ENCODE results near the gene HDGFL2.
"Not testable (repeated sequence)": the region's sequence is repeated elsewhere in the genome, so short reads cannot be mapped to it uniquely, and the experiment has no call there.

HDGFL2 gene

DNA sequence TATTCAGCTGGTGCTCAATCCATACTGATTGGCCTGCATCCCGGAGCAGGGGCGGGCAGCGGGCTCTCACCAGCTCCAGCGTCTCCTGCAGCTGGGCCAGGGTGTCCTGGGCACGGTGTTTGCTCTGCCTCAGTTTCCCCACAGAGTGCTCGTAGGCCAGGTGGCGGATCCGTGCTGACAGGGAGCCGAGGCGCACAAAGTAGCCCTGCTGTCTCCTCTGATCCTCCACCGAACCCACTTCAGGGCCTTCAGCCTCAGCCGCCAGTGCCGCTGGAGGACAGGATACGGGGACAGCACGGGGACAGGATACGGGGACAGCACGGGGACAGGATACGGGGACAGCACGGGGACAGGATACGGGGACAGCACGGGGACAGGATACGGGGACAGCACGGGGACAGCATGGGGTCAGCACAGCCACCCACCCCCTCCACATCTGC, 53.5 kb downstream of the HDGFL2 start:
- no peaks in the 10 kb centered on the region for H3K9me3 Mint-ChIP-seq
- H3K36me3 Mint-ChIP-seq (ENCODE audit: low read depth), result no peaks in the 10 kb centered on the region

DNA sequence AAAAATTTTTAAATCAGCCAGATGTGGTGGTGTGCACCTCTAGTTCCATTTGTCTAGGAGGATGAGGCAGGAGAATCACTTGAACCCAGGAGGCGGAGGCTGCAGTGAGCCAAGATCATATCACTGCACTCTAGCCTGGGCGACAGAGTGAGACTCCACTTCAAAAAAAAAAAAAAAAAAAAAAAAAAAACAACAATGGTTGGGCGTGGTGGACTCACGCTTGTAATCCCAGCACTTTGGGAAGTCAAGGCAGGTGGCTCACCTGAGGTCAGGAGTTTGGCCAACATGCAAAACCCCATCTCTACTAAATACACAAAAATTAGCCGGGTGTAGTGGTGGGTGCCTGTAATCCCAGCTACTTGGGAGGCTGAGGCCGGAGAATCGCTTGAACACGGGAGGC, 55.3 kb downstream of the HDGFL2 start:
- not testable (repeated sequence) for H3K4me1 Mint-ChIP-seq; H3K9me3 Mint-ChIP-seq; H3K4me3 Mint-ChIP-seq; DNase-seq; H3K27ac Mint-ChIP-seq; H3K36me3 Mint-ChIP-seq (ENCODE audit: low read depth)
- peaks cover 23% of the 10 kb centered on the region for H3K27me3 Mint-ChIP-seq (ENCODE audit: low read depth, poor library complexity)

More for the DNA sequence above, 53.5 kb downstream of the HDGFL2 start:
- Mint-ChIP-seq H3K4me1 (peaks cover 10% of the 10 kb centered on the region), H3K27ac (no peak overlapping the region), H3K4me3 (no peak overlapping the region), H3K27me3 (ENCODE audit: low read depth, poor library complexity) (peaks cover 26% of the 10 kb centered on the region)
- DNase-seq, result no peak
- TF ChIP-seq, protein P1, sequence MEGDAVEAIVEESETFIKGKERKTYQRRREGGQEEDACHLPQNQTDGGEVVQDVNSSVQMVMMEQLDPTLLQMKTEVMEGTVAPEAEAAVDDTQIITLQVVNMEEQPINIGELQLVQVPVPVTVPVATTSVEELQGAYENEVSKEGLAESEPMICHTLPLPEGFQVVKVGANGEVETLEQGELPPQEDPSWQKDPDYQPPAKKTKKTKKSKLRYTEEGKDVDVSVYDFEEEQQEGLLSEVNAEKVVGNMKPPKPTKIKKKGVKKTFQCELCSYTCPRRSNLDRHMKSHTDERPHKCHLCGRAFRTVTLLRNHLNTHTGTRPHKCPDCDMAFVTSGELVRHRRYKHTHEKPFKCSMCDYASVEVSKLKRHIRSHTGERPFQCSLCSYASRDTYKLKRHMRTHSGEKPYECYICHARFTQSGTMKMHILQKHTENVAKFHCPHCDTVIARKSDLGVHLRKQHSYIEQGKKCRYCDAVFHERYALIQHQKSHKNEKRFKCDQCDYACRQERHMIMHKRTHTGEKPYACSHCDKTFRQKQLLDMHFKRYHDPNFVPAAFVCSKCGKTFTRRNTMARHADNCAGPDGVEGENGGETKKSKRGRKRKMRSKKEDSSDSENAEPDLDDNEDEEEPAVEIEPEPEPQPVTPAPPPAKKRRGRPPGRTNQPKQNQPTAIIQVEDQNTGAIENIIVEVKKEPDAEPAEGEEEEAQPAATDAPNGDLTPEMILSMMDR (IDR thresholded peaks at IDR 0.05), result no peak

DNA sequence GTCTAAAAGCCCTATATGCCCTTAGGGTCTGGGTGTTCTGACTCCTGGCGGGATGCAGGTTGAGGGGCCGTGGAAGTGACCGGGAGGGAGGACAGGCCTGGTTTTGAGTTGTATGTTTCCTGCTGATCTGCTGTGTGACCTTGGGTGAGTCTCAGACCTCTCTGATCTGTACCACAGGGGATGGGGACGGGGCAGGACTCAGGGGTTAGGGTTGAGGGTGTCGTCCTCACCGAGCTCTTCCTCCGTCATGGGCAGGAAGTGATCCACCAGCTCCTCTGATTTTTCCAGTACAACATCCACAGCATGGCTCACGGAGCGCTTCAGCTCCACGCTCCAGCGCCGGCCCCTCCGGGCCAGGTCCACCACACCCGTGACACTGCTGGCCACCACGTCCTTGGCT, 56.7 kb downstream of the HDGFL2 start:
- Mint-ChIP-seq H3K36me3 (ENCODE audit: low read depth) (no peaks in the 10 kb centered on the region), H3K9me3 (no peaks in the 10 kb centered on the region), H3K27ac (no peak overlapping the region), H3K4me3 (no peak overlapping the region), H3K27me3 (ENCODE audit: low read depth, poor library complexity) (peaks cover 31% of the 10 kb centered on the region), H3K4me1 (peaks cover 10% of the 10 kb centered on the region)
- DNase-seq, result no peak
- TF ChIP-seq, protein P1 (IDR thresholded peaks at IDR 0.05), result no peak

DNA sequence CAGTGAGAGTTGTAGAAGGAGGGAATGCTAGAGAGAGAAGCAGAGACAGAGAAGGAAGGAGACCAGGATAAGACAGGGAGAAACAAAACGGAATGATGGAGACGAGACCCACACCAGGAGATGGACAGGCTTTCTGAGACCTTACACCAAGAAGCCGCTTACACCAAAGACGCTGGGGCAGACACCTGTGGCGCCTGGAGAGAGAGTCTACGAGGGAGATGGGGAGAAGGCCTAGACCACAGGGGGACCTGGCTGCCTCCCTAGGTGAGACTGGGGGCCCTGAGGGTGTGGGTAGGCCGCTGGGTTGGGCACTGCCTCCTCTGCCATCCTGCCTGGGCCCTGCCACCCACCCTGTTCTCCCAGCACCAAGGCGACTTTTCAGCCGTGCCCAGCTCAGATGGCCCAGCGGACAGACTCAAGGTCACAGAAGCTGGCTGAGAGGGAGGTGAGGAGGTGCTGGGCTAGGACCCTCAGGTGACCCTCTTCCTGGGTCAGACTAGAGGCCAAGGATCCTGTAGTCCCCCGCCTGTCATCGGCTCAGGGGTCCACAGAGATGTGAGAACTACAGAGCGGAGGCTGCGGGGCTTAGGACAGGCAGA, 57.9 kb downstream of the HDGFL2 start:
- no peaks in the 10 kb centered on the region for H3K9me3 Mint-ChIP-seq
- TF ChIP-seq, protein P1 (IDR thresholded peaks at IDR 0.05), result no peak
- no peaks in the 10 kb centered on the region for H3K36me3 Mint-ChIP-seq (ENCODE audit: low read depth)
- no peak overlapping the region for H3K4me3 Mint-ChIP-seq
- H3K27ac Mint-ChIP-seq, result no peak overlapping the region
- peaks cover 39% of the 10 kb centered on the region for H3K27me3 Mint-ChIP-seq (ENCODE audit: low read depth, poor library complexity)
- DNase-seq, result no peak
- peaks cover 10% of the 10 kb centered on the region for H3K4me1 Mint-ChIP-seq

DNA sequence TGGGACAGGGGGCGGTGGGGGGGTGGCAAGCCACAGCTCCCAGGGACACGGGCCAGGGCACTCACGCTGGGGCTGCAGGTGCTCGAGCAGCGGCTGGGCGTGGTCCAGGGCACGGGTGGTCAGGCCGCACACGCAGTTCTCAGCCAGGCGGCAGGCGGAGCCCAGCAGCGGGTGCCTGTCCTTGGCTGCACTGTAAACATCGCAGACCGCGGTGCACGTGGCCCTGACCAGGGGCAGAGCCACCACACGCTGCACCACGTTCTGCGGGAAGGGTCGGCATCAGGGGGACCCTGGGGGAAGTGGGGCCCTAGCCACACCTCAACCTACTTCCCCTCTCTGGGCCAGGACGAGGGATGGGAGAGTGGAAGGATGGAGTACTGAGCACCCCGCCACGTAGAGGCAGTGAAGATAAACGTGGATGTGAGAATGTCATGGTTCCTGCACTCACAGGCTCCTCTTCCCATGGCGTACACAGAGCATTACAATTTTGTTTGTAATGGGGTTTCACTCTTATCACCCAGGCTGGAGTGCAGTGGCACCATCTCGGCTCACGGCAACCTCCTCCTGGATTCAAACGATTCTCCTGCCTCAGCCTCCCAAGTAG, 59.6 kb downstream of the HDGFL2 start:
- H3K36me3 Mint-ChIP-seq (ENCODE audit: low read depth), result no peaks in the 10 kb centered on the region
- H3K27ac Mint-ChIP-seq, result no peak overlapping the region
- H3K9me3 Mint-ChIP-seq, result no peaks in the 10 kb centered on the region
- peaks cover 21% of the 10 kb centered on the region for H3K4me1 Mint-ChIP-seq
- H3K4me3 Mint-ChIP-seq, result no peak overlapping the region
- DNase-seq, result no peak
- TF ChIP-seq, protein P1 (IDR thresholded peaks at IDR 0.05), result no peak
- peaks cover 43% of the 10 kb centered on the region for H3K27me3 Mint-ChIP-seq (ENCODE audit: low read depth, poor library complexity)

DNA sequence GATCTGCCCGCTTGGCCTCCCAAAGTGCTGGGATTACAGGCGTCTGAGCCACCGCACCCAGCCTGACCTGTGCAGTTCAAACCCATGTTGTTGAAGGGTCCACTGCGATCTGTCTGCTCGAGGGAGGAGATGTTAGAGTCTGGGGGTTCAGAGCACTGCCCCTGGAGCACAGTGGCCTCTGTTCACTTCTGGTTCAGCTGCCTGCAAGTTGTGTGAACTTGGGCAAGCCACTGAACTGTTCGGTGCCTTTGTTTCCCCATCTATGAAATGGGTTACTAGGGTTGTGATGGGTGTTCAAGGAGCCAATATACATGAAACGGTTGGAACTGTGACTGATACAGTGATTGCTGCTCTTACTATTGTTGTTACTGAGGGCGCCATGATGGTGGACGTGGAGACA, 61.2 kb downstream of the HDGFL2 start:
- TF ChIP-seq, protein P1 (IDR thresholded peaks at IDR 0.05), result no peak
- Mint-ChIP-seq H3K4me1 (peaks cover 28% of the 10 kb centered on the region), H3K27ac (no peak overlapping the region), H3K9me3 (no peaks in the 10 kb centered on the region), H3K4me3 (no peak overlapping the region), H3K27me3 (ENCODE audit: low read depth, poor library complexity) (peaks cover 46% of the 10 kb centered on the region), H3K36me3 (ENCODE audit: low read depth) (no peaks in the 10 kb centered on the region)
- no peak for DNase-seq
